Measurements from ENCODE around the gene TMEM39A.

TMEM39A gene

DNA sequence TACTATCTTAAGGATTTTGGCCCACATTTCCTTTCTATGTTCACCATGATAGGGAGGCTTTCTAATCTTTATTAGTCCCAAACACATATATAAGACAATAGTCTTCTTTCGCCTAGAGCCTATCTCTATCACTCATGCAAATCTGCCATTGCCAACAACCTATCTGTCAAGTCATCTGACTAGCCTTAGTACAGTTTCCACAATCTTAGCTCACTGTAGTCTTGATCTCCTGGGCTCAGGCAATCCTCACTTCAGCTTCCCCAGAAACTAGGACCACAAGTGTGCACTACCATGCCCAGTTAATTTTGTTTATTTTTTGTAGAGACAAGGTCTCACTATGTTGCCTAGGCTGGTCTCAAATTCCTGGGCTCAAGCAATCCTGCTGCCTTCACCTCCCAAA is 6.9 kb downstream of the TMEM39A start:
- no peak for DNase-seq

DNA sequence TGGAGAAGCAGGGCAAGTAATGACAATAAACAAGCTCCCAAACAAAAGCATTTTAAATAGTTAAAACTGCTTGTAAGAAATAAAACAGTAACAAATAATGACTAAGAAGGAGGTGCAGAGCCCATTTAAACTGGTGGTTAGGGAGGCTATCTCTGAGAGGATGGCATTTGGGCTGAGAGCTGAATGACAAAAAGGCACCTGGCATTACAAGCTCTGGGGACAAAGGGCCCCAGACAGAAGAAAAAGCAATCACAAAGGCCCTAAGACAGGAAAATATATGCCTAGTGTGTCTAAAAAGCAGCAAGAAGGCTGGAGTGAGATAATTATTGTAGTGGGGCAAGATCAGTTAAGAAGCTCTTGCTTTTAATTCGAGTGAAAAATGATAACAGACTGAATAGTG is 9.6 kb downstream of the TMEM39A start:
- no peak for DNase-seq

DNA sequence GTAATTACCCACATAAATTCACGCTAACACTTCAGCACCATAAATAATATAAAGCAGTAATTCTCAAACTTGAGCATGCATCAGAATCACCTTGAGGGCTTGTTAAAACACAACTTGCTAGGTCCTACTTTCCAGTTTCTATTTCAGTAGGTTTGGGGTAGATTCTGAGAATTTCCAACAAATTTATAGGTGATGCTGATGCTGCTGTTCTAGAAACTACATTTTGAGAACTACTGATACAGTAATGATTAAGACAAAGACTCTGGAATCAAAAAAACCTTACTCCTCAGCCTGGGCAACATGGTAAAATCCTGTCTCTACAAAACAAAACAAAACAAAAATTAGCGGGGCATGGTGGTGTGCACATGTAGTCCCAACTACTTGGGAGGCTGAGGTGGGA is 18.8 kb downstream of the TMEM39A start:
- no peak for DNase-seq

DNA sequence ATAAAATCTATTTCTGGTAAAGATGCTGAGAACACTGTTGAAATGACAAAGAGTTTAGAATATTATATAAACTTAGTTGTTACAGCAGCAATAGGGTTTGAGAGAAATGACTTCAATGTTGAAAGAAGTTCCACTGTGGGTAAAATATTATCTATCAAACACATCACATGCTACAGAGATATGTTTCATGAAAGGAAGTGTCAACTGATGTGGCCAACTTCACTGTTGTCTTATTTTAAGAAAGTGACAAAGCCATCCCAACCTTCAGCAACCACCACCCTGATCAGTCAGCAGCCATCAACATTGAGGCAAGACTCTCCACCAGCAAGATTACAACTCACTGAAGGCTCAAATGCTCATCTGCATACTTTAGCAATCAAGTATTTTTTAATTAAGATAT is 20.2 kb downstream of the TMEM39A start:
- DNase-seq = no peak

GRCh38 chr3:119437691-119438258 is 25.6 kb downstream of the TMEM39A start:
- DNase-seq = no peak

DNA sequence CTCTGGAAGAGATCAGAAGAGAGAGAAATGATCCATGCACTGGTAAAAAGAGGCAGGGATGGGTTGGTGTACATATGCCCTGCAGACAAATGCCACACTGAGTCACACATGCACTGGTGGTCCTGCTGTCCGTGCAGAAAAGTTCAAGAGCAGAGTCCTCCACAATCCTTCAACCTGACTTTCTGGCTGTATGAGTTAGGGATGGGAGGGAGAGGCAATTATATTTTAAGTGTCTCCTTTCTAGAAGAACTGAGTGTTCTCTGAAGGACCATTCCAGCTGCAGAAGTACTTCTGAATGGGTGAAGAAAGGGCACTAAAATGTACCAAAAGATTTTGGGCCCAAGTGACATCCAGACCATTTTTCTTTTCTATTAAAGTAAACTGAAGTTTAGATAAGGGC is 26.4 kb downstream of the TMEM39A start:
- no peak for DNase-seq

GRCh38 chr3:119434703-119435102 is 28.7 kb downstream of the TMEM39A start:
- DNase-seq = no peak

DNA sequence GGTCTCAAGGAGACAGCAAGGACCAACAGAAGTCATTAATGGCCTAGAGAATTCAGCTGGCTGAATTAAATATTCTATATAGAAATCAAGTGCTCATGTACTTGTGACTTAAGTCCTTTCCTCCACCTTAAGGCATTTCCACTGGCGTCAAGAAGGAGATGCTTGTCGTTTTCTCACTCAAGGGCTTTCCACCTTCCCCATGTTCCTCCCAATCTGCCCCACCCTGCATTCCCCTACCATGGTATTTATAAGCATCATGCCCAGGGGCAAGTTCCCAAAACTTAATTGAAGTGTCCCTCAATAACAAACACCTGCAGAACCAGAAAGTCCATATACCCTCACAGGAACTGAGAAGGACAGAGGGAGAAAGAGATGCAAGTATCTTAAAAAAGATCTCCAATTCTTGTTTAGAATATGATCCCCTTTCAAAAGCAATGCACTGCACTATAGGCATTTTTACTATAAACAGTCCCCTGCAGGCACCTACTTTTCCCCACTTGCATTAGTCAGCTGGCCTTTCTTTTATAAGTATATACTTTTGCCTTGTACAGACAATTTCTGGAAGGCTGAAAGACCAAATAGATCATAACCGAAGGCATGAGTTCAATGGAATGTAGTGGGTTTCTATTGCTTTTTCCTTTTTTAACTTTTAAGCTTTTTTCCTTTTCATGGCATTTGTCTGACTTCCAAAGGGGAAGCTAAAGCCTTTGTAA is 29.6 kb downstream of the TMEM39A start:
- DNase-seq = no peak

DNA sequence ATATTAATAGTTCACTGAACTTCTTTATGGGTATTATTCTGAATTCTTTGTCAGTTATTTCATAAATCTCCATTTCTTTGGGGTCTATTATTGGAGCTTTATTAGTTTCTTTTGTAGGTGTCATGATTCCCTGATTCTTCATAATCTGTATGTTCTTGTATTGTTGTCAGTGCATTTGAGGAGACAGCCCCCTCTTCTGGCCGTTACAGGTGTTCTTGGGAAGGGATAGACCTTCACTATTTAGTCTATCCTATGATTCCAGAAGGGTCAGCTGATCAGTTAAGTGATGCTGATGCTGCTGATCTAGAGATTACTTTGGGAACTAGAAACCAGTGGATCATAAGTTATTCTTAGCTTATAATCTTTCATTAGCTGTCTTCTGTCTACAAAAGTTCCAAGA is 34.9 kb downstream of the TMEM39A start:
- DNase-seq = no peak

GRCh38 chr3:119427669-119428068 is 35.7 kb downstream of the TMEM39A start:
- no peak for DNase-seq

- no peak for DNase-seq
Observed at GRCh38 chr3:119420196-119420595, 43.2 kb downstream of the TMEM39A start.

- no peak for DNase-seq
Observed at GRCh38 chr3:119418641-119419040, 44.8 kb downstream of the TMEM39A start.

GRCh38 chr3:119417771-119418512 is 45.5 kb downstream of the TMEM39A start:
- DNase-seq = no peak

GRCh38 chr3:119416873-119417272 is 46.5 kb downstream of the TMEM39A start:
- DNase-seq = no peak

- no peak for DNase-seq
Observed at GRCh38 chr3:119413603-119414280, 49.7 kb downstream of the TMEM39A start.

- DNase-seq = no peak
Observed at GRCh38 chr3:119409844-119410243, 53.6 kb downstream of the TMEM39A start.

GRCh38 chr3:119408243-119408950 is 55.0 kb downstream of the TMEM39A start:
- no peak for DNase-seq

DNA sequence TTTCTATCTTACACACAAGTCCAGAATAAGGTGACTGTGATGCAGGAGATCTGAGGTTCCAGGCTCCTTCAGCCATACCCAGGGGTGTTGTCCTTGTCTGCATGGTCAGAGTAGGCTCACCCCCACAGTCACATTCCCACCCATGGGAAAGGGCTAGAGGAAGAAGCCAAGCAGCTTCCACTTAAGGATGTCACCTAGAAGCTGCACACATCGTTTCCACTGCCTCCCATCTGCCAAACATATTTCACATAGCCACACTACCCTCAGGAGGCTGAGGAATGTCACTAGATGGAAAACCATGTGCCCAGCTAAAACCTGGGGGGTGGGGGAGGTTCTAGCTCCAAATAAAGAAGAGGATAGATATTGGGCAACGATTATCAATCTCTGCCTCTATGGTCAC is 58.1 kb downstream of the TMEM39A start:
- no peak for DNase-seq

DNA sequence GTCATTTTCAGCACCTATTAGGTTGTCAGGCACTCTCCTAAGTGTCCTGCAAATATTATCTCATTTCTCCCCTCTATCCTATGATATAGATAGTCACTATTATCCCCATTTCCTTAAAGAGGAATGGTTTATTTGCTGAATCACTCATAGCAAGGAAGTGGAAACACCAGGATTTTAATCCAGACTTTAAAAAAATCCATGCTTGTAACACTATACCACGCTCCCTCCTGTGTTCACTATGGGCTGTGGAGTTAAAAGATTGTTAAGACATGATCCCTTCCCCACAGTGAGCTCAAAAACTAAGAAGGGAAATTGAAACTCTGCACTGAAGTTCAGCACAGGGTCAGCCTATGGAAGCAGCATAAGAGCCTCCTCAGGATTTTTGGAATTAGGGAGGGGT is 60.2 kb downstream of the TMEM39A start:
- no peak for DNase-seq

GRCh38 chr3:119402791-119403190 is 60.6 kb downstream of the TMEM39A start:
- no peak for DNase-seq
